MCF 10A (cell line): ENCODE data around the gene EBPL. TPM values are rescaled to one million over a fixed set of nuclear protein-coding genes. Genes with fewer than 3 reads are reported as not detected.

Source experiments
- BruUV-seq: library from RNA; stranded (reverse); fragments of 400-500 nt; replicated peaks from 2 replicates; lab custom pipeline; 2021; lab: Mats Ljungman, UMichigan
- CTCF ChIA-PET: fragments of 300-600 bp; sonication (Branson Sonifier 250); formaldehyde crosslinking; extraction: SDS; loops from one replicate; lab custom pipeline; 2021; ENCODE audit warnings: antibody characterized with exemption, inconsistent platforms; lab: Yijun Ruan, JAX
- POLR2A ChIA-PET: fragments of 300-600, 350-650 bp; sonication (Branson Sonifier 250); formaldehyde crosslinking; extraction: SDS; loops from one replicate; lab custom pipeline; 2020; ENCODE audit warnings: antibody characterized with exemption, inconsistent platforms; lab: Yijun Ruan, JAX
- DNase-seq: peaks from one replicate; pipeline ENCODE4 v3.0.0-alpha.2; 2018; ENCODE audit not compliant: unreplicated experiment
- H3K27ac Mint-ChIP-seq: one replicate; pipeline ENCODE4 v1.8.0; 2022; ENCODE audit warnings: mild to moderate bottlenecking, low read depth, mixed read lengths; ENCODE audit not compliant: unreplicated experiment
- H3K27me3 Mint-ChIP-seq: one replicate; pipeline ENCODE4 v1.8.0; 2022; ENCODE audit warnings: mixed read lengths; ENCODE audit not compliant: insufficient read depth, unreplicated experiment
- H3K36me3 Mint-ChIP-seq: one replicate; pipeline ENCODE4 v1.8.0; 2022; ENCODE audit warnings: mild to moderate bottlenecking, moderate library complexity, mixed read lengths; ENCODE audit not compliant: insufficient read depth, unreplicated experiment
- H3K4me1 Mint-ChIP-seq: one replicate; pipeline ENCODE4 v1.8.0; 2022; ENCODE audit warnings: mixed read lengths; ENCODE audit not compliant: insufficient read depth, unreplicated experiment
- H3K4me3 Mint-ChIP-seq: one replicate; pipeline ENCODE4 v1.8.0; 2022; ENCODE audit warnings: mild to moderate bottlenecking, moderate library complexity, mixed read lengths; ENCODE audit not compliant: unreplicated experiment
- H3K9me3 Mint-ChIP-seq: one replicate; pipeline ENCODE4 v1.8.0; 2022; ENCODE audit warnings: mixed read lengths; ENCODE audit not compliant: unreplicated experiment
- CTCF ChIP-seq: fragments of 200-600 bp; IDR thresholded peaks from one replicate; pipeline ENCODE4 v1.8.0; 2022; ENCODE audit warnings: antibody characterized with exemption, mild to moderate bottlenecking; ENCODE audit not compliant: unreplicated experiment
- intact Hi-C: fragments of 100-400 bp; cut with micrococcal nuclease; formaldehyde crosslinking; loops from 2 replicates; pipeline ENCODE4 v1.14.1; 2022
- total RNA-seq: library from RNA; stranded (reverse); gene quantifications from 2 replicates; pipeline ENCODE4 v1.2.3, GENCODE V29; 2022

Gene EBPL
- total RNA-seq, 1 experiment from 2014 or later = 121 TPM

GRCh38 chr13:49625392-49626079 lies 65.8 kb downstream of the EBPL start:
- no peaks in the 10 kb centered on the region for H3K27me3 Mint-ChIP-seq
- ChIA-PET POLR2A (no interaction called here), CTCF (interaction anchor here (0.7 kb wide), 1 partner anchor 15 kb away, joined by 3 read pairs; no protein-coding TSS in a partner anchor)
- H3K27ac Mint-ChIP-seq = no peak overlapping the region
- no peak for TF ChIP-seq CTCF
- H3K4me3 Mint-ChIP-seq = no peak overlapping the region
- H3K4me1 Mint-ChIP-seq = no peaks in the 10 kb centered on the region
- H3K36me3 Mint-ChIP-seq = no peaks in the 10 kb centered on the region
- peak; percentile 9 for DNase-seq
- no peaks in the 10 kb centered on the region for H3K9me3 Mint-ChIP-seq
- intact Hi-C loops = no loop called here
- BruUV-seq = no TSS peak

GRCh38 chr13:49624229-49624628 lies 67.1 kb downstream of the EBPL start:
- CTCF ChIA-PET = no interaction called here
- no peaks in the 10 kb centered on the region for H3K9me3 Mint-ChIP-seq
- POLR2A ChIA-PET = no interaction called here
- no peak overlapping the region for H3K27ac Mint-ChIP-seq
- no TSS peak for BruUV-seq
- no peak for TF ChIP-seq CTCF
- no peaks in the 10 kb centered on the region for H3K4me1 Mint-ChIP-seq
- intact Hi-C loops = no loop called here
- H3K4me3 Mint-ChIP-seq = no peak overlapping the region
- no peaks in the 10 kb centered on the region for H3K27me3 Mint-ChIP-seq
- no peak for DNase-seq
- H3K36me3 Mint-ChIP-seq = no peaks in the 10 kb centered on the region

- Mint-ChIP-seq H3K9me3 (no peaks in the 10 kb centered on the region), H3K36me3 (no peaks in the 10 kb centered on the region), H3K27ac (no peak overlapping the region), H3K27me3 (no peaks in the 10 kb centered on the region), H3K4me1 (no peaks in the 10 kb centered on the region), H3K4me3 (no peak overlapping the region)
- POLR2A ChIA-PET = no interaction called here
- BruUV-seq = no TSS peak
- DNase-seq = no peak
- intact Hi-C loops = no loop called here
- TF ChIP-seq CTCF = no peak
- CTCF ChIA-PET = no interaction called here
These were observed 68.9 kb downstream of the EBPL start for GRCh38 chr13:49622174-49622946.

- Mint-ChIP-seq H3K36me3 (no peaks in the 10 kb centered on the region), H3K27ac (no peak overlapping the region), H3K9me3 (no peaks in the 10 kb centered on the region), H3K4me3 (peak overlapping the region; percentile 62), H3K4me1 (no peaks in the 10 kb centered on the region), H3K27me3 (no peaks in the 10 kb centered on the region)
- peak; percentile 6 for DNase-seq
- no TSS peak for BruUV-seq
- CTCF ChIA-PET = interaction anchor here (0.6 to 0.8 kb wide), 2 partner anchors 204 to 208 kb away, joined by 3 read pairs; no protein-coding TSS in a partner anchor
- intact Hi-C loops = no loop called here
- POLR2A ChIA-PET = interaction anchor here (1.1 to 1.2 kb wide), 2 partner anchors 10 to 34 kb away, joined by 3 read pairs; no protein-coding TSS in a partner anchor
- no peak for TF ChIP-seq CTCF
These were observed 71.1 kb downstream of the EBPL start for GRCh38 chr13:49620170-49620621.
